ENCODE measurements around the gene GABRR2.
"Not testable (repeated sequence)": the region's sequence is repeated elsewhere in the genome, so short reads cannot be mapped to it uniquely, and the experiment has no call there.

GABRR2 gene

DNA sequence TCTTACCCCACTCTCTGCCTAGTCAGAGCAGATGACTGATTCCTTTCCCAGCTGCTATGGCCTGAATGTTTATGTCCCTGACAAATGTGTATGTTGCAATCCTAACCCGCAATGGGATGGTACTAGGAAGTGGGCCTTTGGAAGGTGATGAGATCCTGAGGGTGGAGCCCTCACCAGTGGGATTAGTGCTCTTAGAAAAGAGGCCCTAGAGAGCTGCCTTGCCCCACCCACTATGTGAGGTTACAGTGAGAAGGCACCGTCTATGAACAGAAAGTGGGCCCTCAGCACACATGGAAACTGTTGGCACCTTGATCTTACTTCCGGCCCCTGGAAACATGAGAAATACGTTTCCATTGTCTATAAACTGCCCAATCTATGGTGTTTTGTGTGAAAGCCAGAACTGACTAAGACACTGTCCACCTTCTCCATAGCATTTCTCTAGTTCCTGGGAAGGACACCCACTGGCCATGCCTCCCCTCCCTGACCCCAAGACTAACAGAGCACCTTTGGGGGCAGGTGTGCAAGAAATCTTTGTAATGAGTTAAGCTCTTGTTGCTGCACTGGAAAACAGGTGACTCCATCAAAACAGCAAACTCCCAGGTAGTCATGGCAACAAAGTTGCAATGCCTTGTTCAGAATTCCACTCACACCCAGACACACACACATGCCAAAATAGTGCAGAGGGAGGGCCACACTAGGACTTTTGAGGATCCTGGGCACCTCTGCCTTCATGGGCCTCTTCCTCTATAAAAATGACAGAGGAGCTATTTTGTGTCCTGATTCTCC is 16.2 kb downstream of the GABRR2 start:
- no peak for TF ChIP-seq EZH2 (optimal IDR thresholded peaks at IDR 0.05; ENCODE audit: low read depth, low read length)
- TF ChIP-seq EZH2phosphoT487 (IDR thresholded peaks at IDR 0.05; ENCODE audit: low read length), result no peak
- TF ChIP-seq, protein P1, sequence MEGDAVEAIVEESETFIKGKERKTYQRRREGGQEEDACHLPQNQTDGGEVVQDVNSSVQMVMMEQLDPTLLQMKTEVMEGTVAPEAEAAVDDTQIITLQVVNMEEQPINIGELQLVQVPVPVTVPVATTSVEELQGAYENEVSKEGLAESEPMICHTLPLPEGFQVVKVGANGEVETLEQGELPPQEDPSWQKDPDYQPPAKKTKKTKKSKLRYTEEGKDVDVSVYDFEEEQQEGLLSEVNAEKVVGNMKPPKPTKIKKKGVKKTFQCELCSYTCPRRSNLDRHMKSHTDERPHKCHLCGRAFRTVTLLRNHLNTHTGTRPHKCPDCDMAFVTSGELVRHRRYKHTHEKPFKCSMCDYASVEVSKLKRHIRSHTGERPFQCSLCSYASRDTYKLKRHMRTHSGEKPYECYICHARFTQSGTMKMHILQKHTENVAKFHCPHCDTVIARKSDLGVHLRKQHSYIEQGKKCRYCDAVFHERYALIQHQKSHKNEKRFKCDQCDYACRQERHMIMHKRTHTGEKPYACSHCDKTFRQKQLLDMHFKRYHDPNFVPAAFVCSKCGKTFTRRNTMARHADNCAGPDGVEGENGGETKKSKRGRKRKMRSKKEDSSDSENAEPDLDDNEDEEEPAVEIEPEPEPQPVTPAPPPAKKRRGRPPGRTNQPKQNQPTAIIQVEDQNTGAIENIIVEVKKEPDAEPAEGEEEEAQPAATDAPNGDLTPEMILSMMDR (IDR thresholded peaks at IDR 0.05; ENCODE audit: low read length), result no peak
- Histone ChIP-seq H3K9me3 (replicated peaks; ENCODE audit: insufficient read depth, low read length) (no peaks in the 10 kb centered on the region), H3K4me1 (ENCODE audit: low read length) (peaks cover 35% of the 10 kb centered on the region), H3K27ac (ENCODE audit: low read length) (peak overlapping the region; percentile 100), H3K4me3 (ENCODE audit: low read length) (peak overlapping the region; percentile 32), H3K79me2 (ENCODE audit: low read length) (no peaks in the 10 kb centered on the region), H2AFZ (ENCODE audit: low read length) (no peak overlapping the region), H3F3A (ENCODE audit: insufficient read depth, low read length) (peaks cover 27% of the 10 kb centered on the region), H3K36me3 (replicated peaks; ENCODE audit: insufficient read depth, low read length) (no peaks in the 10 kb centered on the region), H3K9me2 (replicated peaks; ENCODE audit: insufficient read depth, low read length) (no peaks in the 10 kb centered on the region), H4K20me1 (ENCODE audit: insufficient read depth, low read length) (no peaks in the 10 kb centered on the region), H3K4me2 (ENCODE audit: low read depth, low read length) (peak overlapping the region; percentile 87), H3K9ac (ENCODE audit: low read length) (peak overlapping the region; percentile 88), H3K27me3 (replicated peaks; ENCODE audit: insufficient read depth, low read length) (no peaks in the 10 kb centered on the region)
- peak; percentile 93 for DNase-seq

DNA sequence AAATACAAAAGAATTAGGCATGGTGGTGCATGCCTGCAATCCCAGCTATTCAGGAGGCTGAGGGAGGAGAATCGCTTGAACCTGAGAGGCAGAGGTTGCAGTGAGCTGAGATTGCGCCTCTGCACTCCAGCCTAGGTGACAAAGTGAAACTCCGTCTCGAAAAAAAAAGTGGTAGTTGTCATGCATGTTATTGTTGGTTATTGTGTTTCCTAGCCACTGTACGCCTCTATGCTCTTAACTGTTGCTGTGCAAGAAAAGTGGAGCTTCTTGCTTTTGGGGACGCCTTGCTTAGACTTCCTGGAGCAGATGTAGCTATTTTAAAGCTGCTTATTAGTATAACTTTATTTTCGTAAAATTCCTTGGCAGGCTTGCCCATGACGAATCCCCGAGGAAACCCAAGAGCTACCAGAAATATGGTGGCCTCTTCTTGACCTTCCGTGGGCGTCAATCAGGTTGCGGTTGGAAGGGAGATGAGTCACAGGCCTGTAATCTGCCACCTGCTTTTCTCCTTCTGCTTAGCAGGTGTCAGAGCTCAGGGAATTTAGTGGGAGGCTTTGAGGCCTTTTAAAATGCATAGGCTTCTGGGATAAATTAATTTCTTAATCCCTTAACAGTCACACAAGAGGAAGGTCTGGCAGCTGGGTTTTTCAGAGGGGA is 17.3 kb downstream of the GABRR2 start:
- Histone ChIP-seq H3K4me1 (ENCODE audit: low read length) (peaks cover 35% of the 10 kb centered on the region), H3K36me3 (replicated peaks; ENCODE audit: insufficient read depth, low read length) (no peaks in the 10 kb centered on the region), H3K27me3 (replicated peaks; ENCODE audit: insufficient read depth, low read length) (no peaks in the 10 kb centered on the region), H3K4me2 (ENCODE audit: low read depth, low read length) (peak overlapping the region; percentile 87), H3F3A (ENCODE audit: insufficient read depth, low read length) (peaks cover 27% of the 10 kb centered on the region), H3K4me3 (ENCODE audit: low read length) (peak overlapping the region; percentile 43), H3K79me2 (ENCODE audit: low read length) (no peaks in the 10 kb centered on the region), H3K9me3 (replicated peaks; ENCODE audit: insufficient read depth, low read length) (no peaks in the 10 kb centered on the region), H4K20me1 (ENCODE audit: insufficient read depth, low read length) (no peaks in the 10 kb centered on the region), H3K9me2 (replicated peaks; ENCODE audit: insufficient read depth, low read length) (no peaks in the 10 kb centered on the region), H3K9ac (ENCODE audit: low read length) (peak overlapping the region; percentile 88), H2AFZ (ENCODE audit: low read length) (no peak overlapping the region), H3K27ac (ENCODE audit: low read length) (peak overlapping the region; percentile 100)
- no peak for TF ChIP-seq EZH2phosphoT487 (IDR thresholded peaks at IDR 0.05; ENCODE audit: low read length)
- TF ChIP-seq, protein P1 (IDR thresholded peaks at IDR 0.05; ENCODE audit: low read length), result no peak
- TF ChIP-seq EZH2 (optimal IDR thresholded peaks at IDR 0.05; ENCODE audit: low read depth, low read length), result no peak
- peak; percentile 94 for DNase-seq

GRCh38 chr6:89295981-89296380 is 19.1 kb downstream of the GABRR2 start:
- Histone ChIP-seq H4K20me1 (ENCODE audit: insufficient read depth, low read length) (no peaks in the 10 kb centered on the region), H3K4me3 (ENCODE audit: low read length) (no peak overlapping the region), H3K9me3 (replicated peaks; ENCODE audit: insufficient read depth, low read length) (no peaks in the 10 kb centered on the region), H2AFZ (ENCODE audit: low read length) (no peak overlapping the region), H3F3A (ENCODE audit: insufficient read depth, low read length) (peaks cover 27% of the 10 kb centered on the region), H3K4me1 (ENCODE audit: low read length) (peaks cover 35% of the 10 kb centered on the region), H3K27ac (ENCODE audit: low read length) (no peak overlapping the region), H3K27me3 (replicated peaks; ENCODE audit: insufficient read depth, low read length) (no peaks in the 10 kb centered on the region), H3K36me3 (replicated peaks; ENCODE audit: insufficient read depth, low read length) (no peaks in the 10 kb centered on the region), H3K9ac (ENCODE audit: low read length) (no peak overlapping the region), H3K79me2 (ENCODE audit: low read length) (no peaks in the 10 kb centered on the region), H3K9me2 (replicated peaks; ENCODE audit: insufficient read depth, low read length) (no peaks in the 10 kb centered on the region), H3K4me2 (ENCODE audit: low read depth, low read length) (no peak overlapping the region)
- no peak for DNase-seq
- TF ChIP-seq, protein P1 (IDR thresholded peaks at IDR 0.05; ENCODE audit: low read length), result no peak
- TF ChIP-seq EZH2 (optimal IDR thresholded peaks at IDR 0.05; ENCODE audit: low read depth, low read length) (no peak), EZH2phosphoT487 (IDR thresholded peaks at IDR 0.05; ENCODE audit: low read length) (no peak)

DNA sequence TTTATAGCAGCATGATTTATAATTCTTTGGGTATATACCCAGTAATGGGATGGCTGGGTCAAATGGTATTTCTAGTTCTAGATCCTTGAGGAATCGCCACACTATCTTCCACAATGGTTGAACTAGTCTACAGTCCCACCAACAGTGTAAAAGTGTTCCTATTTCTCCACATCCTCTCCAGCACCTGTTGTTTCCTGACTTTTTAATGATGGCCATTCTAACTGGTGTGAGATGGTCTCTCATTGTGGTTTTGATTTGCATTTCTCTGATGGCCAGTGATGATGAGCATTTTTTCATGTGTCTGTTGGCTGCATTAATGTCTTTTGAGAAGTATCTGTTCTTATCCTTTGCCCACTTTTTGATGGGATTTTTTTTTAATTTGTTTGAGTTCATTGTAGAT is 20.0 kb downstream of the GABRR2 start:
- not testable (repeated sequence) for H3K4me3 ChIP-seq (ENCODE audit: low read length); H2AFZ ChIP-seq (ENCODE audit: low read length); H3K27me3 ChIP-seq (replicated peaks; ENCODE audit: insufficient read depth, low read length); H3K9me2 ChIP-seq (replicated peaks; ENCODE audit: insufficient read depth, low read length); H3K27ac ChIP-seq (ENCODE audit: low read length); H3K36me3 ChIP-seq (replicated peaks; ENCODE audit: insufficient read depth, low read length); H3K9me3 ChIP-seq (replicated peaks; ENCODE audit: insufficient read depth, low read length); H3K9ac ChIP-seq (ENCODE audit: low read length); DNase-seq; H3K4me2 ChIP-seq (ENCODE audit: low read depth, low read length); H3K79me2 ChIP-seq (ENCODE audit: low read length); H4K20me1 ChIP-seq (ENCODE audit: insufficient read depth, low read length)
- Histone ChIP-seq H3K4me1 (ENCODE audit: low read length) (peaks cover 35% of the 10 kb centered on the region), H3F3A (ENCODE audit: insufficient read depth, low read length) (peaks cover 27% of the 10 kb centered on the region)
